WTC11 (cell line): ENCODE results near the gene SHOX. TPM values are rescaled to one million over a fixed set of nuclear protein-coding genes. Genes with fewer than 3 reads are reported as not detected.

Experiments used
- ATAC-seq: fragments of 200-7000 bp; cut with Tn5 transposase; 2 replicates; pipeline ENCODE4 v1.10.0; 2021; ENCODE audit warnings: mild to moderate bottlenecking, moderate library complexity
- CTCF ChIA-PET: fragments of 300-600 bp; sonication (Branson Sonifier 250); formaldehyde crosslinking; loops from one replicate; lab custom pipeline; 2021; ENCODE audit warnings: antibody characterized with exemption; lab: Charles Lee
- POLR2A ChIA-PET: fragments of 350-600 bp; sonication (Branson Sonifier 250); formaldehyde crosslinking; loops from one replicate; lab custom pipeline; 2021; ENCODE audit warnings: antibody characterized with exemption; lab: Charles Lee
- DNase-seq: peaks from one replicate; pipeline ENCODE4 v3.0.0; 2021; ENCODE audit warnings: low spot score
- H3K27ac Mint-ChIP-seq: 2 replicates; pipeline ENCODE4 v1.8.0; 2021; ENCODE audit warnings: mixed read lengths
- H3K27me3 Mint-ChIP-seq: 2 replicates; pipeline ENCODE4 v1.8.0; 2021; ENCODE audit warnings: low read depth, mild to moderate bottlenecking, moderate library complexity, mixed read lengths
- H3K36me3 Mint-ChIP-seq: 2 replicates; pipeline ENCODE4 v1.8.0; 2021; ENCODE audit warnings: mixed read lengths
- H3K4me1 Mint-ChIP-seq: 2 replicates; pipeline ENCODE4 v1.8.0; 2022; ENCODE audit warnings: mixed read lengths
- H3K4me3 Mint-ChIP-seq: 2 replicates; pipeline ENCODE4 v1.8.0; 2021; ENCODE audit warnings: mild to moderate bottlenecking, moderate library complexity, mixed read lengths
- H3K9me3 Mint-ChIP-seq: 2 replicates; pipeline ENCODE4 v1.8.0; 2021; ENCODE audit warnings: mixed read lengths
- ELF4 ChIP-seq: sonication (generic); formaldehyde crosslinking; IDR thresholded peaks from 2 replicates; pipeline ENCODE4 v1.8.1; 2022; ENCODE audit warnings: low read depth, mild to moderate bottlenecking, moderate library complexity, missing genetic modification reagents
- EMX1 ChIP-seq: fragments of 250-450 bp; sonication (Bioruptor Pico); IDR thresholded peaks from 2 replicates; pipeline ENCODE4 v1.8.0; 2021; ENCODE audit warnings: mild to moderate bottlenecking
- ESRRA ChIP-seq: sonication (generic); formaldehyde crosslinking; IDR thresholded peaks from 2 replicates; pipeline ENCODE4 v1.8.1; 2022; ENCODE audit warnings: mild to moderate bottlenecking, missing genetic modification reagents, borderline replicate concordance
- KAT7 ChIP-seq: sonication (generic); formaldehyde crosslinking; IDR thresholded peaks from 2 replicates; pipeline ENCODE4 v1.8.1; 2023; ENCODE audit warnings: missing genetic modification reagents, mild to moderate bottlenecking, borderline replicate concordance
- NR3C1 ChIP-seq: sonication (generic); formaldehyde crosslinking; conservative IDR thresholded peaks from 2 replicates; pipeline ENCODE4 v1.8.1; 2023; ENCODE audit warnings: low read depth, mild to moderate bottlenecking, missing genetic modification reagents
- PREB ChIP-seq: sonication (generic); formaldehyde crosslinking; IDR thresholded peaks from 2 replicates; pipeline ENCODE4 v1.8.1; 2022; ENCODE audit warnings: mild to moderate bottlenecking, missing genetic modification reagents, moderate library complexity, borderline replicate concordance
- SMAD3 ChIP-seq: sonication (generic); formaldehyde crosslinking; IDR thresholded peaks from 2 replicates; pipeline ENCODE4 v1.8.0; 2022; ENCODE audit warnings: missing genetic modification reagents, mild to moderate bottlenecking, borderline replicate concordance
- TP53 ChIP-seq: sonication (generic); formaldehyde crosslinking; IDR thresholded peaks from 2 replicates; pipeline ENCODE4 v1.8.1; 2023; ENCODE audit warnings: mild to moderate bottlenecking, missing genetic modification reagents
- ZNF232 ChIP-seq: sonication (generic); formaldehyde crosslinking; IDR thresholded peaks from 2 replicates; pipeline ENCODE4 v1.8.0; 2022; ENCODE audit warnings: mild to moderate bottlenecking, missing genetic modification reagents
- total RNA-seq: library from RNA; stranded (reverse); gene quantifications from 3 replicates; pipeline ENCODE4 v1.2.3, GENCODE V29; 2021
- TF ChIP-seq, protein P1 (sequence below): sonication (generic); formaldehyde crosslinking; IDR thresholded peaks from 2 replicates; pipeline ENCODE4 v1.8.0; 2023; ENCODE audit warnings: missing genetic modification reagents, mild to moderate bottlenecking, borderline replicate concordance

SHOX gene
- total RNA-seq, 1 experiment from 2014 or later, result 0.09 TPM

DNA sequence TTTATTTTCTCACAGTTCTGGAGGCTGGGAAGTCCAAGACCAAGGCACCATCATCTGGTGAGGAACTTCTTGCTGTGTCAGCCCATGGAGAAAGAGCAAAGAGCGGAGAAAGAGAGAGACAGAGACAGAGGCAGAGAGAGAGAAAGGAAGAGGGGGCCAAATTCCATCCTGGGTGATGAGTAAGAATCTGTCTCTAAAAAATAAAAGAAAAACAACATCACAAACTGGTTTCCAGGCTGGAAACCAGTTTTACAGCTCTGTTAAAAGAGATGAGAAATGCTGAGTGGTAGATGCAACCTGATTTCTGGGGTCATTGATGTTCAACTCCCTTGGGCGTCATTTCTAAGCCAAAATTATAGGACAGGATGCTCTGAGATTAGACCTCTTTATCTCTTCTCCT lies 72.9 kb downstream of the SHOX start:
- no peak for DNase-seq
- H3K4me3 Mint-ChIP-seq, result no peak overlapping the region
- H3K27ac Mint-ChIP-seq, result no peak overlapping the region
- TF ChIP-seq ELF4 (CRISPR knock-in tag) (no peak), KAT7 (CRISPR knock-in tag) (no peak), EMX1 (no peak), ESRRA (CRISPR knock-in tag) (no peak), TP53 (no peak)
- H3K27me3 Mint-ChIP-seq, result peaks cover 3% of the 10 kb centered on the region; the same call in 1 of the 2 replicates
- POLR2A ChIA-PET, result no interaction called here
- H3K9me3 Mint-ChIP-seq, result peaks cover 41% of the 10 kb centered on the region
- H3K36me3 Mint-ChIP-seq, result peaks cover 29% of the 10 kb centered on the region
- CTCF ChIA-PET, result no interaction called here
- ATAC-seq, result no peak
- peaks cover 10% of the 10 kb centered on the region for H3K4me1 Mint-ChIP-seq

DNA sequence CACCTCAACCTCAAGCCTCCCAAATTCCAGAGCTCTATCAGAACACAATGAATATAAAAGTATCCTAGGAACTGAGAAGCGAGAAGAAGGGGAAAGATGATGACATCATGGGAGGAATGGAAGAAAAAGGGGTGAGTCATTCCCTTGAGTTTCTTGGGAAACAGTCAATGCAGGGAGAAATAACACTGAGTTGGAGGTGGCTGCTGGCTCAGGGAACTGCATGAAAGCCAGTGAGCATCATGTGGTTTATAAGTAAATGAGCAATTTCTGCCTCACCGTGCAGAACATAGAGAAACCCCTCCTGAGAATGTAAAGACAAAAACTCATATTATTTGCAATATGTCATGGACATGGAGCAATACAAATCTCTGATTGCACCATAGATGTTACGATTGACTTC lies 73.3 kb downstream of the SHOX start:
- TF ChIP-seq SMAD3 (CRISPR knock-in tag) (no peak), PREB (CRISPR knock-in tag) (no peak), NR3C1 (CRISPR knock-in tag) (no peak), ZNF232 (CRISPR knock-in tag) (no peak)
- TF ChIP-seq, protein P1, sequence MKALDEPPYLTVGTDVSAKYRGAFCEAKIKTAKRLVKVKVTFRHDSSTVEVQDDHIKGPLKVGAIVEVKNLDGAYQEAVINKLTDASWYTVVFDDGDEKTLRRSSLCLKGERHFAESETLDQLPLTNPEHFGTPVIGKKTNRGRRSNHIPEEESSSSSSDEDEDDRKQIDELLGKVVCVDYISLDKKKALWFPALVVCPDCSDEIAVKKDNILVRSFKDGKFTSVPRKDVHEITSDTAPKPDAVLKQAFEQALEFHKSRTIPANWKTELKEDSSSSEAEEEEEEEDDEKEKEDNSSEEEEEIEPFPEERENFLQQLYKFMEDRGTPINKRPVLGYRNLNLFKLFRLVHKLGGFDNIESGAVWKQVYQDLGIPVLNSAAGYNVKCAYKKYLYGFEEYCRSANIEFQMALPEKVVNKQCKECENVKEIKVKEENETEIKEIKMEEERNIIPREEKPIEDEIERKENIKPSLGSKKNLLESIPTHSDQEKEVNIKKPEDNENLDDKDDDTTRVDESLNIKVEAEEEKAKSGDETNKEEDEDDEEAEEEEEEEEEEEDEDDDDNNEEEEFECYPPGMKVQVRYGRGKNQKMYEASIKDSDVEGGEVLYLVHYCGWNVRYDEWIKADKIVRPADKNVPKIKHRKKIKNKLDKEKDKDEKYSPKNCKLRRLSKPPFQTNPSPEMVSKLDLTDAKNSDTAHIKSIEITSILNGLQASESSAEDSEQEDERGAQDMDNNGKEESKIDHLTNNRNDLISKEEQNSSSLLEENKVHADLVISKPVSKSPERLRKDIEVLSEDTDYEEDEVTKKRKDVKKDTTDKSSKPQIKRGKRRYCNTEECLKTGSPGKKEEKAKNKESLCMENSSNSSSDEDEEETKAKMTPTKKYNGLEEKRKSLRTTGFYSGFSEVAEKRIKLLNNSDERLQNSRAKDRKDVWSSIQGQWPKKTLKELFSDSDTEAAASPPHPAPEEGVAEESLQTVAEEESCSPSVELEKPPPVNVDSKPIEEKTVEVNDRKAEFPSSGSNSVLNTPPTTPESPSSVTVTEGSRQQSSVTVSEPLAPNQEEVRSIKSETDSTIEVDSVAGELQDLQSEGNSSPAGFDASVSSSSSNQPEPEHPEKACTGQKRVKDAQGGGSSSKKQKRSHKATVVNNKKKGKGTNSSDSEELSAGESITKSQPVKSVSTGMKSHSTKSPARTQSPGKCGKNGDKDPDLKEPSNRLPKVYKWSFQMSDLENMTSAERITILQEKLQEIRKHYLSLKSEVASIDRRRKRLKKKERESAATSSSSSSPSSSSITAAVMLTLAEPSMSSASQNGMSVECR (CRISPR knock-in tag), result no peak
- ATAC-seq, result no peak
- peaks cover 3% of the 10 kb centered on the region; the same call in 1 of the 2 replicates for H3K27me3 Mint-ChIP-seq
- peaks cover 41% of the 10 kb centered on the region for H3K9me3 Mint-ChIP-seq
- CTCF ChIA-PET, result no interaction called here
- DNase-seq, result no peak
- H3K36me3 Mint-ChIP-seq, result peaks cover 29% of the 10 kb centered on the region
- no peak overlapping the region for H3K27ac Mint-ChIP-seq
- POLR2A ChIA-PET, result no interaction called here
- peaks cover 10% of the 10 kb centered on the region for H3K4me1 Mint-ChIP-seq
- H3K4me3 Mint-ChIP-seq, result no peak overlapping the region

Other genes with a start within 250 kb of the SHOX start
- gene PPP2R3B, start 243.9 kb upstream of the SHOX start, total RNA-seq, result 103 to 130 TPM (median 107 TPM) in 3 replicates